ENCODE data around the gene ZNF425.

- TF ChIP-seq EZH2 (IDR thresholded peaks at IDR 0.05; ENCODE audit: borderline replicate concordance, low read length) = no peak
- TF ChIP-seq, protein P1, sequence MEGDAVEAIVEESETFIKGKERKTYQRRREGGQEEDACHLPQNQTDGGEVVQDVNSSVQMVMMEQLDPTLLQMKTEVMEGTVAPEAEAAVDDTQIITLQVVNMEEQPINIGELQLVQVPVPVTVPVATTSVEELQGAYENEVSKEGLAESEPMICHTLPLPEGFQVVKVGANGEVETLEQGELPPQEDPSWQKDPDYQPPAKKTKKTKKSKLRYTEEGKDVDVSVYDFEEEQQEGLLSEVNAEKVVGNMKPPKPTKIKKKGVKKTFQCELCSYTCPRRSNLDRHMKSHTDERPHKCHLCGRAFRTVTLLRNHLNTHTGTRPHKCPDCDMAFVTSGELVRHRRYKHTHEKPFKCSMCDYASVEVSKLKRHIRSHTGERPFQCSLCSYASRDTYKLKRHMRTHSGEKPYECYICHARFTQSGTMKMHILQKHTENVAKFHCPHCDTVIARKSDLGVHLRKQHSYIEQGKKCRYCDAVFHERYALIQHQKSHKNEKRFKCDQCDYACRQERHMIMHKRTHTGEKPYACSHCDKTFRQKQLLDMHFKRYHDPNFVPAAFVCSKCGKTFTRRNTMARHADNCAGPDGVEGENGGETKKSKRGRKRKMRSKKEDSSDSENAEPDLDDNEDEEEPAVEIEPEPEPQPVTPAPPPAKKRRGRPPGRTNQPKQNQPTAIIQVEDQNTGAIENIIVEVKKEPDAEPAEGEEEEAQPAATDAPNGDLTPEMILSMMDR (IDR thresholded peaks at IDR 0.05; ENCODE audit: low read length) = no peak
Measured at GRCh38 chr7:149166630-149167352, 40.7 kb upstream of the ZNF425 start.

All from OCI-LY1 (cell line).